ENCODE data around the gene TERT. TPM values are rescaled to one million over a fixed set of nuclear protein-coding genes. Genes with fewer than 3 reads are reported as not detected.

TERT gene
- total and polyA plus RNA-seq, 2 of the 13 experiments (the other 11 are each of a cell fraction or from before 2014, with no cell fraction given) = 4.3 to 5.9 TPM

GRCh38 chr5:1209489-1209852 is 85.4 kb downstream of the TERT start:
- H3K27ac ChIP-seq (ENCODE audit: extremely low read length, insufficient read depth, low read length) = no peak overlapping the region
- H3K4me2 ChIP-seq (ENCODE audit: low read depth, low read length) = no peak overlapping the region
- WGBS (ENCODE audit: low lambda C conversion rate) = 14% methylated on average over 2 of the region's 2 CpGs
- in situ Hi-C loops (cut with HindIII; ENCODE audit: extremely low pct_ligation_motif_present, low pct_unique_long_range_greater_than_20kb) (no loop called here), intact Hi-C loops (cut with micrococcal nuclease; ENCODE audit: unreplicated experiment) (loop anchor here (10.0 kb wide), 1 partner anchor 435 kb away; no protein-coding TSS in a partner anchor)
- DNase-seq (ENCODE audit: low spot score) (no peak), ATAC-seq (no peak; the same call in 2 of the 3 replicates), FAIRE-seq (no peak)
- no TSS peak for BruUV-seq (replicated peaks)
- TF ChIP-seq CBX1 (IDR thresholded peaks at IDR 0.05; ENCODE audit: low read depth) = no peak
- TF ChIP-seq IKZF1 (IDR thresholded peaks at IDR 0.05) = 0 out of 2 replicates have a peak, but pooled peaks have one; percentile 58
- H3K4me3 ChIP-seq (replicated peaks in 1 of 3; ENCODE audit: insufficient read depth in 1 of 3, low read depth in 2 of 3, low read length in 3 of 3) = no peak overlapping the region
- H3K36me3 ChIP-seq (replicated peaks in 1 of 2; ENCODE audit: control insufficient read depth in 1 of 2, insufficient read depth in 2 of 2, low read length in 2 of 2) = no peaks in the 10 kb centered on the region
- no peaks in the 10 kb centered on the region for H3K9me3 ChIP-seq (ENCODE audit: low read length)
- H4K20me1 ChIP-seq (ENCODE audit: insufficient read depth, low read length) = no peaks in the 10 kb centered on the region
- peaks cover 10% of the 10 kb centered on the region for H3K4me1 ChIP-seq (ENCODE audit: insufficient read depth, low read length)
- ChIA-PET CTCF (ENCODE audit: low intra/inter-chr PET ratio, low total read pairs) (interaction anchor here (1.4 kb wide), 1 partner anchor 436 kb away, joined by 6 read pairs; no protein-coding TSS in a partner anchor), POLR2A (interaction anchor here (1.0 kb wide), 1 partner anchor 26 kb away, joined by 3 read pairs; no protein-coding TSS in a partner anchor)
- H3K9ac ChIP-seq (ENCODE audit: insufficient read depth, low read depth, low read length) = no peak overlapping the region
- H2AFZ ChIP-seq (ENCODE audit: low read length) = no peak overlapping the region
- no peaks in the 10 kb centered on the region for H3K79me2 ChIP-seq (ENCODE audit: insufficient read depth, low read length)
- peaks cover 16 to 52% of the 10 kb centered on the region in 2 experiments; a peak in 4 of 5 replicates for H3K27me3 ChIP-seq (ENCODE audit: control insufficient read depth in 1 of 2, insufficient read depth in 2 of 2, low read length in 2 of 2)

DNA sequence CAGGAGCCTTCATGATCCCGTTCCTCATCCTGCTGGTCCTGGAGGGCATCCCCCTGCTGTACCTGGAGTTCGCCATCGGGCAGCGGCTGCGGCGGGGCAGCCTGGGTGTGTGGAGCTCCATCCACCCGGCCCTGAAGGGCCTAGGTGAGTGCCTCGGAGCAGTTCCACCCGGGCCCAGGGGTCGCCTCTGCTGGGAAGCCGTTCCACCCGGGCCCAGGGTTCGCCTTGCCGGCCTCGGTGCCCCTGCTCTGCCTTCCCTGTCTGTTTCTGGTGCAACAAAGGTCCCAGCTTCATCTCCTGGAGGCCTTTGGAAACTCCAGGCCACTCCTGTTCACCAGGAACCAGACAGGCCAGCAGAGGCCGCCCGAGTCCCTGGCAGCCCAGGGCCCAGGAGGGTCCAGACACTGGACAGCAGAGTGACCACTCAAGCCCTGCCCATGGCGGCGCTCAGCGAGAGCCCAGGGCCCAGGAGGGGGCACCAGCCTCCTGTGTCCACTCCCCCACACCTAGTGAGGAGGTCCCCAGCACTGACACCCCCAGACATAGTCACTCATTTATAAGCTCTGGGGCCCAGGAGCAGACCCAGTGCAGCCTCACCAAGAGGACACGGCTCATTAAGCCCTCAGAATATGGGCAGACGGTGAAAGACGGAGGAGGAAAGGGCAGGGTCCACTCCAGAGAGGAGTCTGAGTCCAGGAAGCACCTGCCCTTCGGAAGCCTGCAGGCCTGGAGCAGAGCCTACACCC is 86.0 kb downstream of the TERT start:
- Histone ChIP-seq H3K27me3 (ENCODE audit: control insufficient read depth in 1 of 2, insufficient read depth in 2 of 2, low read length in 2 of 2) (peaks cover 17 to 55% of the 10 kb centered on the region in 2 experiments), H3K4me3 (replicated peaks in 1 of 3; ENCODE audit: insufficient read depth in 1 of 3, low read depth in 2 of 3, low read length in 3 of 3) (no peak overlapping the region), H3K36me3 (replicated peaks in 1 of 2; ENCODE audit: control insufficient read depth in 1 of 2, insufficient read depth in 2 of 2, low read length in 2 of 2) (no peaks in the 10 kb centered on the region), H2AFZ (ENCODE audit: low read length) (no peak overlapping the region), H4K20me1 (ENCODE audit: insufficient read depth, low read length) (no peaks in the 10 kb centered on the region), H3K9me3 (ENCODE audit: low read length) (no peaks in the 10 kb centered on the region), H3K4me2 (ENCODE audit: low read depth, low read length) (no peak overlapping the region), H3K4me1 (ENCODE audit: insufficient read depth, low read length) (peaks cover 16% of the 10 kb centered on the region), H3K9ac (ENCODE audit: insufficient read depth, low read depth, low read length) (no peak overlapping the region), H3K79me2 (ENCODE audit: insufficient read depth, low read length) (no peaks in the 10 kb centered on the region), H3K27ac (ENCODE audit: extremely low read length, insufficient read depth, low read length) (no peak overlapping the region)
- in situ Hi-C loops (cut with HindIII; ENCODE audit: extremely low pct_ligation_motif_present, low pct_unique_long_range_greater_than_20kb) (no loop called here), intact Hi-C loops (cut with micrococcal nuclease; ENCODE audit: unreplicated experiment) (loop anchor here (10.0 kb wide), 1 partner anchor 436 kb away; no protein-coding TSS in a partner anchor)
- BruUV-seq (replicated peaks) = no TSS peak
- no peak for DNase-seq (ENCODE audit: low spot score)
- no peak for FAIRE-seq
- peak; percentile 72 for ATAC-seq
- ChIA-PET CTCF (ENCODE audit: low intra/inter-chr PET ratio, low total read pairs) (interaction anchor here (1.4 kb wide), 1 partner anchor 436 kb away, joined by 6 read pairs; no protein-coding TSS in a partner anchor), POLR2A (interaction anchor here (1.0 kb wide), 1 partner anchor 26 kb away, joined by 3 read pairs; no protein-coding TSS in a partner anchor)
- WGBS (ENCODE audit: low lambda C conversion rate) = 60% methylated on average over 3 of the region's 24 CpGs
- TF ChIP-seq RAD21 (CRISPR knock-in tag; IDR thresholded peaks at IDR 0.05) (peak; percentile 71), ZNF687 (CRISPR knock-in tag; IDR thresholded peaks at IDR 0.05) (peak; percentile 18; the same call in 1 of the 2 replicates), ZNF569 (CRISPR knock-in tag; IDR thresholded peaks at IDR 0.05; ENCODE audit: borderline replicate concordance) (no peak), SSRP1 (CRISPR knock-in tag; IDR thresholded peaks at IDR 0.05) (no peak), FIP1L1 (IDR thresholded peaks at IDR 0.05; ENCODE audit: borderline replicate concordance, insufficient read depth, low read depth, low read length) (no peak), FLYWCH1 (CRISPR knock-in tag; IDR thresholded peaks at IDR 0.05) (no peak)

Data from HepG2 (cell line).